ENCODE data around the gene PODNL1. TPM values are rescaled to one million over a fixed set of nuclear protein-coding genes. Genes with fewer than 3 reads are reported as not detected.

Gene PODNL1
- total and polyA plus RNA-seq, 2 of the 13 experiments (the other 11 are each of a cell fraction or from before 2014, with no cell fraction given): 0.18 TPM; not detected in 1

DNA sequence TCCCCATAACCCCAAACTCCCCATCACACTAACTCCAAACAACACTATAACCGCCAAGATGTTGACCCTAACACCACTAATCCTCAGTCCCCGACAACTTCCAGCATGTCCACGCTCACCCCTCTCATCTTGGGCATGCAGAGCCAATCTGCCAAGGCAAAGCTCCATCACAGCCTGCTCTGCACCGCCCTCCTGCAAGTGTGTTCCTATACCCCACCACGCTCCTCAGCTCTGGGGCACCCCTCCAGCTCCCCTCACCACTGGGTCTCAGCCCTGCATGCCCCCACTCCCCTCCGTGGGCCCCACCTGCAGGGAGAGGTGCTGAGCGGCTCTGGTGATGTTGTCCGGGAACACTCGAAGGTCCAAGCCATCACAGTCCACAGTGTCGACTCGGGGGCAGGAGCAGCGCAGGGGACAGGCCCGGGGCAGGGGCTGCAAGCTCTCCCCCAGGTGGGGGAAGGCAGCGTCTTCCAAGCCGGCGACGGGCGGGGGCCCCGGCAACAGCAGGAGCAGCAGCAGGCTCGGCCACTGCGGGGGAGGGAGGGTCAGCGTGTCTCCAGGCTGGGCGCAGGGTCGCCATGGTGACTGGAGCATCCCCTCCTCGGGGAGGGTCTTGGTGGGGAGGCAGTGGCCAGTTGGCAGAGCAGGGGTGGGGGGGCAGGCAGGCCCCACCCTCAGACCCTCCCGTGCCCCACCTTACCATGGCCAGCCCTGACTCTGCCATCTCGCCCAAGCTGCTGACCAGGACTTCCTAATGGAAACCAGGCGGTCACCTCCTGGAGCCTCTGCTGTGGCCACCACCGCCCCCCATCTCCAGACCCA is 527 bp downstream of the PODNL1 start:
- intact Hi-C loops (cut with micrococcal nuclease; ENCODE audit: unreplicated experiment) (no loop called here), in situ Hi-C loops (cut with HindIII; ENCODE audit: extremely low pct_ligation_motif_present, low pct_unique_long_range_greater_than_20kb) (no loop called here)
- peaks cover 4 to 20% of the 10 kb centered on the region in 2 experiments; a peak in 3 of 5 replicates for H3K27me3 ChIP-seq (ENCODE audit: control insufficient read depth in 1 of 2, insufficient read depth in 2 of 2, low read length in 2 of 2)
- H3K4me2 ChIP-seq (ENCODE audit: low read depth, low read length): peak overlapping the region; percentile 32
- H2AFZ ChIP-seq (ENCODE audit: low read length): no peak overlapping the region
- TF ChIP-seq ZNF225 (CRISPR knock-in tag; IDR thresholded peaks at IDR 0.05) (0 out of 2 replicates have a peak, but pooled peaks have one; percentile 27), TCF7L2 (IDR thresholded peaks at IDR 0.05; ENCODE audit: low read depth, low read length) (no peak), ZSCAN25 (CRISPR knock-in tag; IDR thresholded peaks at IDR 0.05) (peak; percentile 69)
- H3K9ac ChIP-seq (ENCODE audit: insufficient read depth, low read depth, low read length): no peak overlapping the region
- ATAC-seq (0 out of 3 replicates have a peak, but pooled peaks have one; percentile 17), DNase-seq (ENCODE audit: low spot score) (no peak), FAIRE-seq (no peak)
- H3K27ac ChIP-seq (ENCODE audit: extremely low read length, insufficient read depth, low read length): no peak overlapping the region
- peak overlapping the region in 1 of 3 experiments; percentile 16; a peak in 1 of 6 replicates for H3K4me3 ChIP-seq (replicated peaks in 1 of 3; ENCODE audit: insufficient read depth in 1 of 3, low read depth in 2 of 3, low read length in 3 of 3)
- no TSS peak for BruUV-seq (replicated peaks)
- H3K9me3 ChIP-seq (ENCODE audit: low read length): no peaks in the 10 kb centered on the region
- H4K20me1 ChIP-seq (ENCODE audit: insufficient read depth, low read length): no peaks in the 10 kb centered on the region
- H3K36me3 ChIP-seq (replicated peaks in 1 of 2; ENCODE audit: control insufficient read depth in 1 of 2, insufficient read depth in 2 of 2, low read length in 2 of 2): no peaks in the 10 kb centered on the region
- H3K79me2 ChIP-seq (ENCODE audit: insufficient read depth, low read length): no peaks in the 10 kb centered on the region
- WGBS (ENCODE audit: low lambda C conversion rate): 12% methylated on average over 8 of the region's 29 CpGs
- peaks cover 12% of the 10 kb centered on the region for H3K4me1 ChIP-seq (ENCODE audit: insufficient read depth, low read length)
- ChIA-PET POLR2A (interaction anchor here (0.6 kb wide), 1 partner anchor 481 kb away, joined by 4 read pairs; no protein-coding TSS in a partner anchor), CTCF (ENCODE audit: low intra/inter-chr PET ratio, low total read pairs) (no interaction called here)

DNA sequence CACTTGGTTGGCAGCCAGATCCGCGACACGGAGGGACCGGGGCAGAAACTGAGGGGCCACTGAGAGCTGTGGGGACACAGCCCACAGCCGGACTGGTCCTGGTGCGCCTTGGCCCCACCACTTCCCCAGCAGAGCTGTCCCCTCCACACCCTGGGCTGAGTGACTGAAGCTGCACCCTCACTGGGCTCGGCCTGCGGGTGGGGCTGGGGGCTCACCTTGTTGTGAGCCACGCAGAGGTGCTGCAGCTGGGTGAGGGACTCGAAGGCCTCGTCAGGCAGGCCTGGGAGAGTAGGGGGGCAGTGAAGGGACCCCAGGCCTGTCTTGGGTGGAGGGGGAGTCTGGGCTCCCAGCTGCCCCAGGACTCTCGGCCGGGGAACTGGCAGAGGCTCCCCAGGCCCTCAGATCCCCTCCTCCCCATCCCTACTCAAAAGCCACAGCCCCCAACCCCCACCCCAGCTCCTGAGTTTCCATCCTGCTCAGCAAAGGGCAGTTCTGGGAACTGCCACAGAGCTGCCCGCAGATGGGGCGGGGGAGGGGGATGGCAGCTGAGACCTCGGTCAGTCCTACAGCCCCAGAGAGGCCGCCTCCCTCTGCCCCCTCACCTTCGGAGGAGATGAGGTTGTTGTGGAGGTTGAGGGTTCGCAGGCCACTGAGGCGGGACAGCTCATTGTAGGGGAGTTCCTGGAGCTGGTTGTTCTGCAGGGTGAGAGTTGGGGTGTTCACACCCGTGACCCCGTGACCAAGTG is 2.3 kb downstream of the PODNL1 start:
- H3K27me3 ChIP-seq (ENCODE audit: control insufficient read depth in 1 of 2, insufficient read depth in 2 of 2, low read length in 2 of 2): peaks cover 4 to 20% of the 10 kb centered on the region in 2 experiments; a peak in 3 of 5 replicates
- 46% methylated on average over 11 of the region's 22 CpGs for WGBS (ENCODE audit: low lambda C conversion rate)
- no TSS peak for BruUV-seq (replicated peaks)
- H3K27ac ChIP-seq (ENCODE audit: extremely low read length, insufficient read depth, low read length): no peak overlapping the region
- H2AFZ ChIP-seq (ENCODE audit: low read length): no peak overlapping the region
- H3K4me2 ChIP-seq (ENCODE audit: low read depth, low read length): no peak overlapping the region
- no peaks in the 10 kb centered on the region for H3K79me2 ChIP-seq (ENCODE audit: insufficient read depth, low read length)
- no peak overlapping the region for H3K9ac ChIP-seq (ENCODE audit: insufficient read depth, low read depth, low read length)
- no peaks in the 10 kb centered on the region; a peak in 1 of 5 replicates for H3K36me3 ChIP-seq (replicated peaks in 1 of 2; ENCODE audit: control insufficient read depth in 1 of 2, insufficient read depth in 2 of 2, low read length in 2 of 2)
- intact Hi-C loops (cut with micrococcal nuclease; ENCODE audit: unreplicated experiment): no loop called here
- ChIA-PET POLR2A (no interaction called here), CTCF (ENCODE audit: low intra/inter-chr PET ratio, low total read pairs) (no interaction called here)
- H3K4me3 ChIP-seq (replicated peaks in 1 of 3; ENCODE audit: insufficient read depth in 1 of 3, low read depth in 2 of 3, low read length in 3 of 3): no peak overlapping the region
- FAIRE-seq: no peak
- in situ Hi-C loops (cut with HindIII; ENCODE audit: extremely low pct_ligation_motif_present, low pct_unique_long_range_greater_than_20kb): no loop called here
- no peaks in the 10 kb centered on the region for H3K9me3 ChIP-seq (ENCODE audit: low read length)
- DNase-seq (ENCODE audit: low spot score): no peak
- H4K20me1 ChIP-seq (ENCODE audit: insufficient read depth, low read length): no peaks in the 10 kb centered on the region
- H3K4me1 ChIP-seq (ENCODE audit: insufficient read depth, low read length): peaks cover 7% of the 10 kb centered on the region
- ATAC-seq: no peak; the same call in 1 of the 3 replicates
- TF ChIP-seq ZNF552 (CRISPR knock-in tag; IDR thresholded peaks at IDR 0.05; ENCODE audit: borderline replicate concordance): no peak
- no peak for TF ChIP-seq ZFP37 (CRISPR knock-in tag; IDR thresholded peaks at IDR 0.05; ENCODE audit: borderline replicate concordance)
- TF ChIP-seq, protein P1, sequence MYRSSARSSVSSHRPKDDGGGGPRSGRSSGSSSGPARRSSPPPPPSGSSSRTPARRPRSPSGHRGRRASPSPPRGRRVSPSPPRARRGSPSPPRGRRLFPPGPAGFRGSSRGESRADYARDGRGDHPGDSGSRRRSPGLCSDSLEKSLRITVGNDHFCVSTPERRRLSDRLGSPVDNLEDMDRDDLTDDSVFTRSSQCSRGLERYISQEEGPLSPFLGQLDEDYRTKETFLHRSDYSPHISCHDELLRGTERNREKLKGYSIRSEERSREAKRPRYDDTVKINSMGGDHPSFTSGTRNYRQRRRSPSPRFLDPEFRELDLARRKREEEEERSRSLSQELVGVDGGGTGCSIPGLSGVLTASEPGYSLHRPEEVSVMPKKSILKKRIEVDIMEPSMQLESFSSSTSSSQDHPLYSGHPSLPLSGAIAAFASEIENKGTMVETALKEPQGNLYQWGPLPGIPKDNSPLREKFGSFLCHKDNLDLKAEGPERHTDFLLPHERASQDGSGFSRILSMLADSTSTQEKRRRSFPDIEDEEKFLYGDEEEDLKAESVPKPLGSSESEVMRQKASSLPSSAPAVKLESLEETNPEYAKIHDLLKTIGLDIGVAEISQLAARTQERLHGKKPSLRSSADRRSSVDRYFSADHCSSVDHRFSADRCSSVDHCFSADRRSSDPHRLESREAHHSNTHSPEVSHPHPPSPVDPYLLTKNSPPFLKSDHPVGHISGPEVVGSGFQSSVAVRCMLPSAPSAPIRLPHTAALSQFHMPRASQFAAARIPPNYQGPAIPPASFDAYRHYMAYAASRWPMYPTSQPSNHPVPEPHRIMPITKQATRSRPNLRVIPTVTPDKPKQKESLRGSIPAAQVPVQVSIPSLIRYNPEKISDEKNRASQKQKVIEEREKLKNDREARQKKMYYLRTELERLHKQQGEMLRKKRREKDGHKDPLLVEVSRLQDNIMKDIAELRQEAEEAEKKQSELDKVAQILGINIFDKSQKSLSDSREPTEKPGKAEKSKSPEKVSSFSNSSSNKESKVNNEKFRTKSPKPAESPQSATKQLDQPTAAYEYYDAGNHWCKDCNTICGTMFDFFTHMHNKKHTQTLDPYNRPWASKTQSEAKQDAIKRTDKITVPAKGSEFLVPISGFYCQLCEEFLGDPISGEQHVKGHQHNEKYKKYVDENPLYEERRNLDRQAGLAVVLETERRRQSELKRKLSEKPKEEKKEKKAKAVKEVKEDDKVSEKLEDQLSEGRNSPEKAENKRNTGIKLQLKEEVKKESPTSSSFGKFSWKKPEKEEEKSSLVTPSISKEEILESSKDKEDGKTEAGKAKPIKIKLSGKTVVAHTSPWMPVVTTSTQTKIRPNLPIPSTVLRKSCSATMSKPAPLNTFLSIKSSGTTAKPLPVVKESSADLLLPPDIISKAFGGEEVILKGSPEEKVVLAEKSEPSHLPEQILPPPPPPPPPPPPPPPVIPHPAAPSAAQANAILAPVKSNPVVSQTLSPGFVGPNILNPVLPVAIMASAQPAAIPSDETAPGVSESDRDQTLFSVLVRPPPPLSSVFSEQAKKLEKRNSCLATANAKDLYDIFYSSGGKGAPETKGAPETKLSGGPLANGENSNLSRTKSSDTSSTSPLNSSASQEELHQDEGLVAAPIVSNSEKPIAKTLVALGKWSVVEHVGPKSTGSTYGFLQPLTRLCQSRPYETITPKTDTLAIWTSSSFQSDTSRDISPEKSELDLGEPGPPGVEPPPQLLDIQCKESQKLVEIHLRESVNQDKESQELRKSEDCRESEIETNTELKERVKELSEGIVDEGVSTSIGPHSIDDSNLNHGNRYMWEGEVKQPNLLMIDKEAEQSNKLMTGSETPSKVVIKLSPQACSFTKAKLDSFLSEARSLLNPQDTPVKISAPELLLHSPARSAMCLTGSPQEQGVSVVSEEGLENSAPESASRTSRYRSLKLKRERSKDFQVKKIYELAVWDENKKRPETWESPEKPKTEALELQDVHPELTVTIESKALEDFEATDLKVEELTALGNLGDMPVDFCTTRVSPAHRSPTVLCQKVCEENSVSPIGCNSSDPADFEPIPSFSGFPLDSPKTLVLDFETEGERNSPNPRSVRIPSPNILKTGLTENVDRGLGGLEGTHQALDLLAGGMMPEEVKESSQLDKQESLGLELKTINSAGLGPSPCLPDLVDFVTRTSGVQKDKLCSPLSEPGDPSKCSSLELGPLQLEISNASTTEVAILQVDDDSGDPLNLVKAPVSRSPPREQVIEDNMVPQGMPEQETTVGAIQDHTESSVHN (CRISPR knock-in tag; IDR thresholded peaks at IDR 0.05): no peak
